CD4-positive, alpha-beta T cell treated with Interleukin-10 for 1 hour (primary cell): Measurements from ENCODE around the gene PRKAR1B.
"Not testable (repeated sequence)": the region's sequence is repeated elsewhere in the genome, so short reads cannot be mapped to it uniquely, and the experiment has no call there.

ENCODE experiments used
- DNase-seq: peaks from one replicate; pipeline ENCODE4 v3.0.0-alpha.2; 2020

PRKAR1B gene

GRCh38 chr7:638256-639011 lies 88.6 kb downstream of the PRKAR1B start:
- DNase-seq: no peak

- DNase-seq: no peak
Measured at GRCh38 chr7:637826-638225, 89.3 kb downstream of the PRKAR1B start.

- DNase-seq: peak; percentile 66
Measured at GRCh38 chr7:636396-636795, 90.7 kb downstream of the PRKAR1B start.

DNA sequence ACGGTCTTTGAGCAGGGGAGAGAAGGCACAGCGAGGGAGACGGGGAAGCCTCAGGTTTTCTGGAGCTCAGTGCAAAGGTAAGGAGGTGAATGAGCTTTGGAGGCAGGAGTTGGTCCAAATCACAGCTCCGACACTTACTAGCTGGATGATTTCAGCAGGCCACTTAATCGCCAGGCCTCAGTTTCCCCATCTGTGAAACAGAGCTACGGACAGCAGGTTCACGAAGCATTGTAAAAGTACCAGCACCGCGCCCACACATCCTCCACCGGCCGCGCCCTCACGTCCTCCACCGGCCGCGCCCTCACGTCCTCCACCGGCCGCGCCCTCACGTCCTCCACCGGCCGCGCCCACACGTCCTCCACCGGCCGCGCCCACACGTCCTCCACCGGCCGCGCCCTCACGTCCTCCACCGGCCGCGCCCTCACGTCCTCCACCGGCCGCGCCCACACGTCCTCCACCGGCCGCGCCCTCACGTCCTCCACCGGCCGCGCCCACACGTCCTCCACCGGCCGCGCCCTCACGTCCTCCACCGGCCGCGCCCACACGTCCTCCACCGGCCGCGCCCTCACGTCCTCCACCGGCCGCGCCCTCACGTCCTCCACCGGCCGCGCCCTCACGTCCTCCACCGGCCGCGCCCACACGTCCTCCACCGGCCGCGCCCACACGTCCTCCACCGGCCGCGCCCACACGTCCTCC lies 91.2 kb downstream of the PRKAR1B start:
- not testable (repeated sequence) for DNase-seq

- no peak for DNase-seq
Measured at GRCh38 chr7:635227-635626, 91.9 kb downstream of the PRKAR1B start.

DNA sequence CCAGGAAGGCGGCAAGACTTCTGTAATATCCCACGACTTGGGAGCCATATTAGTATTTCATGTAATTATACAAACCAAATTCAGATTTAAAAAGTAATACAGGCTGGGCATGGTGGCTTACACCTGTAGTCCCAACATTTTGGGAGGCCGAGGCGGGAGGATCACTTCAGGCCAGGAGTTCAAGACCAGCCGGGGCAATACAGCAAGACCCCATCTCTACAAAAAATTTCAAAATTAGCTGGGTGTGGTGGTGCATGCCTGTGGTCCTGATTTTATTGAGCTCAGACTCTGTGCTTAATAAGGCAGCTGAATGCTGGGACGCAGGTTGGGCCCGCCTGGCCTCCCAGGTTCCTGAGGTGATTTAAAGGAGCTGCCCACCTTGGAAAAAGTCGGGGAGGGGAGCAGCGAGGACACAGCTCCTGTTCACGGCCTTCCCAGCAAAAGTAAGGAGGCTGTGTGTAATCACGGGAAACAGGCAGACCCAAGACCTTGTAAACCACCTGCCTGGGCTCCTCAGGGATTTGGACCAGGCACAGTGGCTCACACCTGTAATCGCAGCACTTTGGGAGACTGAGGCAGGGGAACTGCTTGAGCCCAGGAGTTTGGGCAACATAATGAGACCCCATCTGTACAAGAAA lies 93.6 kb downstream of the PRKAR1B start:
- no peak for DNase-seq

GRCh38 chr7:632831-633210 lies 94.3 kb downstream of the PRKAR1B start:
- no peak for DNase-seq

DNA sequence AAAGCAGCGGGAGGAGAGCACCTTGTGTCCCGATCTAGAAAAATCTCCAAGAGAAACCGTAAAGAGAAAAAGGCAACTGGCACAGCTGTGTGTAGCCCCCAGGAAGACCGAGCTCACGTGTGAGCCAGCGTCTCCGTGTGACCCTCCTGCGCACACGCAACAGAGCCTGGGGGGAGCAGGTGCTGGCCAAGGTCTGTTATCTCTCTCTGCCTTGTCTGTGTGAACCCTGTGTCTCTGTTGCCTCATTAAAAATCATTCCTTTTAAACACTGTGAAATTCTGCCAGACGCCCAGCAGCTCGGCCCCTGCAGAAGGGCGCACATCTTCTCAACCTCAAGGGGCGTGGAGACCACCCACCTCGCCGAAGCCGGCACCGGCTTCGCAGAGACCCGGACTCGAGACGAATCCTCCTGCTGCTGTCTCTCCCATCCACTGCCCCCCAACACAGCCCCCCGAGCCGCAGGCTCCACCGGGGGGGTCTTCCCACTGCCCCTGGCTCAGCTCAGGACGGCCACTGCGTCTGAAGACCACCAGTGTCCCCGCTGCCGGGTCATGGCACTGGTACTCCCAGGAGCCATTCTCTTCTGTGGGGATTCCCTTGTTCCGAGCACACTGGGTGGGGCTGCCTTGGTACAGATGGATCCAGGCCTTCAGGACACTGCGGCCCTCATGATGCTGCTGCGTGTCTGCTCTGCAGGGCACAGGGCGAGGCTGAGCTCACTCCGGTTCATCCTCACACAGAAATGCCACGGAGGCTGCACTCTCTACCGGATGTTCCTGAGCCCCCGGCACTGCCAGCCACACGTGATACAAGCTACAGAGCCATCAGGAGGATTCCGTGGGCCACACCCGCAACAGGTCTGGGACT lies 94.9 kb downstream of the PRKAR1B start:
- DNase-seq: no peak

- DNase-seq: no peak
Measured at GRCh38 chr7:631291-631711, 95.8 kb downstream of the PRKAR1B start.

GRCh38 chr7:630539-630938 lies 96.5 kb downstream of the PRKAR1B start:
- no peak for DNase-seq

DNA sequence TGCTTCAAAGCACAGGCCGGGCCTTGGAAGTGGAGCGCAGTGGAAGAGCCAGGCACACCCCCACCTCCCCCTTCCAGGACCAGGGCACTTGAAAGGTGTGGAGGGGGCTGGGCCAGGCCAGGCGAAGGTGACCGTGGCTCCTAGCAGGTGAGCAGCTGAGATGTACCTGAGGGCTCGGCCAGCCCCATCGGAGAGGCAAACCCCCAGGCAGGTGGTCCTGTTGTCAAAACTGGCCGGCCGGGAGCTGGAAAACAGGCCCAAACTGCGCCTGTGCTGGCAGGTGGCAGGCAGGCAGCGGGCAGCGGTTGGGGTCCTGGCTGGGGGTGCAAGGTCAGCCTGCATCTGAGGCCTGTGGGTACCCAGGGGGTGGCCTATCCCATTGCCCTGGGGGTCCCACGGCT lies 97.0 kb downstream of the PRKAR1B start:
- DNase-seq: no peak

- no peak for DNase-seq
Measured at GRCh38 chr7:628826-629225, 98.3 kb downstream of the PRKAR1B start.

- no peak for DNase-seq
Measured at GRCh38 chr7:628402-628763, 98.7 kb downstream of the PRKAR1B start.

DNA sequence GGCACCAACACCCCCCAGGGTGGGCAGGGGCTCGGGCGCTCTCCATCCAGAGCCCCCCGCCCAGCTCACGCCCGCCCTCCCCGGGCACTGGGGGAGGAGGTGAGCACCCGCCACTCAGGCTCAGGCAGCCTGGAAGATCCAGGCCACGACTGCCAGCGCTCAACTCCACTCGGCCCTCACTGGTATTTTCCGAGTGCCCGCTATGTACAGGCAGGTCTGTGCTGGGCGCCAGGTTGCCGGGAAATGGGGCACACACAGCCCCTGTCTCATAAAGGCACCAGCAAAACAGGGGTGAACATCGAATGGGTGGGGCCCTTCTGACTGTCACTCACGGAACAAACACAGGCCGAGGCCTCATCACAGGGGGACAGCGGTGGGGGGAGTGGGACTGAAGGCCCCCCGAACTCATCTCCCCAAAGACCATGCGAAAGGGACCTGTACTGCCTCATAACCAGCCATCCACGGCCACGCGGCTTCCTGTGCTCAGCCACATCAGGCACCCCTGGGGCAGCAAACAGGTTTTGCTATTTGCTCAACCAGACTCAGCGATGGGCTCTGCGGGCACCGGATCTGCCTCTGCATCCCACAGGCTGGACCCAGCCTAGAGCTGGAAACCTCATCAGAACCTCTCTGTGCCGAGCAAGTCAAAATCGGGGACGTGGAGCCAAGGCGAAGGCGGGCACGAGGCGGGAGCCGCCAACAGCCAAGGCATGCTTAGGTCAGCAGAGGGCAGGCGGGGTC lies 99.2 kb downstream of the PRKAR1B start:
- DNase-seq: no peak

DNA sequence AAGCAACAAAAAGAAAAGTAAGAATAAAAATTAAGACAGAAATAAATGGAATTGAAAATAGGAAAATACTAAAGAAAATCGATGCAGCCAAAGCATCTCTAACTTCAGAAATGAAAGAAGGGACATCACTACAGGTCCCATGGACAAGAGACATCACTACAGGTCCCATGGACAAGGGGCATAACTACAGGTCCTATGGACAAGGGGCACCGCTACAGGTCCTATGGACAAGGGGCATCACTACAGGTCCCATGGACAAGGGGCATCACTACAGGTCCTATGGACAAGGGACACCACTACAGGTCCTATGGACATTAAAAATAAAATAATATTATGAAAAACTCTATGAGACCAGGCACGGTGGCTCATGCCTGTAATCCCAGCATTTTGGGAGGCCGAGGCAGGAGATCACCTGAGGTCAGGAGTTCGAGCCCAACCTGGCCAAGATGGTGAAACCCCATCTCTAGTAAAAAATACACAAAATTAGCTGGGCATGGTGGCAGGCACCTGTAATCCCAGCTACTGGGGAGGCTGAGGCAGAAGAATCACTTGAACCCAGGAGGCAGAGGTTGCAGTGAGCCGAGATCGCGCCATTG lies 101.6 kb downstream of the PRKAR1B start:
- no peak for DNase-seq

DNA sequence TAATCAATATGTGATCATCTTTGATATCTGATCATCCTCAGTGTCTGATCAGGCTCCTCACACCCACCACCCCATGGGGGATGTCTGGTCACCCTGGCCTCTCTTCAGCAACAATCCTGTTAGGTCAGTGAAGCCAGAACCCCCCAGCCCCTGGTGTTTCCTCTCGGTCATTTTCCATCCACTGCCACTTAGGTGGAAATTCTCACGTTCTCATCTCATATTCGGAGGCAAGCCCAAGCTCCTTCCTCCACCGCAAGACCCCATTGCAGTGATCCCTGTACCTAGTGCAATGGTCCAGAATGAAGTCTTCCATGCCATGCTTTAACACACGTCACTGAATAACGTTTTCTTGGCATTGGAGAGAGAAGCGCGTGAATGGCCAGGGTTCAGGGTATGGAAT lies 103.6 kb downstream of the PRKAR1B start:
- DNase-seq: no peak

- no peak for DNase-seq
Measured at GRCh38 chr7:621572-622285, 105.4 kb downstream of the PRKAR1B start.

DNA sequence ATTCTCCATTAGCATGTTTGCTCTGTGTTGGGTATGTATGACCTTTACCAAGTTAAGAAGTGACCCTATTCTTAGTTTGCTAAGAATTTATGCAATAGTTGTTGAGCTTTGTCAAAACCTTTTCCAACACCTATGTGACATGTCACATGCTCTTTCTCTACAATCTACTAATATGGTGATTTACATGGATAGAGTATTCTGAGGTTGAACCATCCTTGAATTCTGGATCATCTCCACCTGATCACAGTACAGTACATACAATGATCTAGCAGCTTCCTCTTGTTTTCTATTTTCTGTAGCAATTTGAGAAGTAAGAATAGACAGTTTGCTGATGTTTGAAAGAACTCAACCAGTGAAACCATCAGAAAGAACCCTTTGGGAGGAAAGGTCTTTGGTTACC lies 106.2 kb downstream of the PRKAR1B start:
- DNase-seq: no peak

DNA sequence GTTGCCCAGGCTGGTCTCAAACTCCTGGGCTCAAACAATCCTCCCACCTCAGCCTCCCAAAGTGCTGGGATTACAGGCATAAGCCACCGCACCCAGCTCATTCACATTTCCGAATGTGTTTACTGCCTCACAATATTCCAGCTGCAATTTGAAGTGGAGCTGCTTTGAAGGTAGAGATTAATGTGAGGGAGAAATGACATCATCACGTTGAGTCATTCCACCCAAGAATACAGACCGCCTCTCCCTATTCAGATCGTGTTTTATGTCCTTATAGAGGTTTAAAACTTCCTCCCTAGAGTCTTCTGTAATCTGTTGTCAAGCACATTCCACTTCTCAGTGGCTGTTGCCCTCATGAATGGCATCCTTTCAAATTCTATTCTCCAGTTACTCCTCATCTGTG lies 107.0 kb downstream of the PRKAR1B start:
- DNase-seq: no peak

DNA sequence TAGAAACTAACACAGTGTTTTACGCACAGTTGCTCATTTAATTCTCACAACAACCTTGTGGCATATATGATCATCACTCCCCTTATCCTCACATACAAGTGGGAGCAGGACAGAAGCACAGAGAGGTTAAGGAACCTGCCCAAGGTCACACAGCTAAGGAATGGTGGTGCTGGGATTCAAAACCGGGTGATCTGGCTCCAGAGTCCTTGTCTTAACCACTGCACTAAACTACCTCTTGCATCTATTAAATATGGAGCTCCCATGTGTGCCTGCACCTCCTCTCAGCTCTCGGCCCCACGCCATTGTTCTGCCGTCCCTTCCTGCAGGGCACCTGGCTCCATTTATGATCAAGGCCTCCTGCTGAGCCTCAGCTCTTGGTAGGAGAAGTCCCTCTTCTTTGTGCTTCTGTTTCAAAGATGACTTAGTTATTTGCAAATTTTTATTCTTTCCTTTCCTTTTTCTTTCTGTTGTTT lies 107.7 kb downstream of the PRKAR1B start:
- no peak for DNase-seq
